Esophagus muscularis mucosa (tissue), 3 donors: Measurements from ENCODE around the gene KLHL12.

Source experiments
- CTCF ChIP-seq, 3 experiments: fragments of 200-600 bp in 2 of 3; fragments of 450-650 bp in 1 of 3; sonication (generic) in 2 of 3; IDR thresholded peaks; one replicate each; pipeline ENCODE4 v1.5.1; 2017 to 2019; ENCODE audit warnings: antibody characterized with exemption in 3 of 3, mild to moderate bottlenecking in 2 of 3, moderate library complexity in 1 of 3
- POLR2A ChIP-seq: fragments of 450-650 bp; IDR thresholded peaks from one replicate; pipeline ENCODE4 v1.6.1; 2017; ENCODE audit warnings: antibody characterized with exemption, moderate library complexity, mild to moderate bottlenecking, low read depth
- POLR2AphosphoS5 ChIP-seq, 2 donors: sonication (generic); formaldehyde crosslinking; IDR thresholded peaks; one replicate each; pipeline ENCODE4 v1.6.1; 2017; ENCODE audit warnings: antibody characterized with exemption in 2 of 2

GRCh38 chr1:202958544-202959275 is 31.7 kb upstream of the KLHL12 start:
- no peak for TF ChIP-seq POLR2AphosphoS5 (IDR thresholded peaks at IDR 0.05)
- TF ChIP-seq POLR2A, result no peak
- no peak for TF ChIP-seq CTCF (IDR thresholded peaks at IDR 0.05)
